Mucosa of descending colon (tissue), 3 donors: ENCODE data around the gene CTXN2. TPM values are rescaled to one million over a fixed set of nuclear protein-coding genes. Genes with fewer than 3 reads are reported as not detected.

Source experiments
- ATAC-seq: fragments of 200-7000 bp; cut with Tn5 transposase; one replicate; pipeline ENCODE4 v1.9.1; 2020; ENCODE audit warnings: mild to moderate bottlenecking, moderate library complexity
- DNase-seq, 3 donors: peaks; one replicate each; pipeline ENCODE4 v3.0.0-alpha.2; 2020
- H3K36me3 ChIP-seq: fragments of 200-600 bp; one replicate; pipeline ENCODE4 v1.8.0; 2021; ENCODE audit warnings: low read depth, mild to moderate bottlenecking
- H3K4me1 ChIP-seq: fragments of 200-600 bp; one replicate; pipeline ENCODE4 v1.8.0; 2021; ENCODE audit warnings: low read depth, mild to moderate bottlenecking
- H3K4me3 ChIP-seq: fragments of 200-600 bp; one replicate; pipeline ENCODE4 v1.8.0; 2021; ENCODE audit warnings: mild to moderate bottlenecking
- H3K9me3 ChIP-seq: fragments of 200-600 bp; one replicate; pipeline ENCODE4 v1.8.0; 2021; ENCODE audit warnings: mild to moderate bottlenecking
- intact Hi-C, 2 donors: fragments of 100-400 bp; cut with DNase I in 1 of 2; cut with micrococcal nuclease in 1 of 2; formaldehyde crosslinking; loops; one replicate each; pipeline versions ENCODE4 v1.11.0 to v1.11.1; 2022; cut with DNase I, micrococcal nuclease
- total RNA-seq, 3 donors: library from RNA; stranded (reverse); fragmentation: NEBNext Ultra II Directional in 2 of 3; extraction: Animal tissue kit (Norgen Biotek cat#: 25700) in 2 of 3; gene quantifications; one replicate each; pipeline versions ENCODE4 v1.2.1 to v1.2.4, GENCODE V29; 2021 to 2023
- TF ChIP-seq, protein P1 (sequence below): fragments of 200-600 bp; IDR thresholded peaks from one replicate; pipeline ENCODE4 v1.8.0; 2022; ENCODE audit warnings: antibody characterized with exemption, mild to moderate bottlenecking
- donor health status: DM: no; HTN: no; CAD: no; lungs with moderate emphysema.
- donor health status: DM: no; HTN: no; CAD: no.
- donor health status: DM: no; HTN: yes; CAD: no.

The CTXN2 gene
- total RNA-seq, 3 donors from 2014 or later: 0.16 TPM; not detected in 2

DNA sequence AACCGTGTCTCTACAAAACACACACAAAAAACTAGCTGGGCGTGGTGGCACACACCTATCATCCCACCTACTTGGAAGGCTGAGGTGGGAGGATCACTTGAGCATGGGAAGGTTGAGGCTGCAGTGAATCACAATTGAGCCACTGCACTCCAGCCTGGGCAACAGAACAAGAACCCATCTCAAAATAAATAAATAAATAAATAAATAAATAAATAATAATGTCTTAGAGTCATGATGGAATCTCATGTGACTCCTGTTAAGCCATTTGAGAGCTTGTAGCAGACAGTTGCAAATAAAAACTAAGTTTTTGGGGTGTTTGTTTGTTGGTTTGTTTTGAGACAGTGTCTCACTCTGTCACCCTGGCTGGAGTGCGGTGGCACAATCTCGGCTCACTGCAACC lies 47.9 kb downstream of the CTXN2 start:
- ATAC-seq (no peak), DNase-seq (no peak)
- Histone ChIP-seq H3K4me3 (no peak overlapping the region), H3K4me1 (no peaks in the 10 kb centered on the region), H3K36me3 (no peaks in the 10 kb centered on the region), H3K9me3 (no peaks in the 10 kb centered on the region)
- intact Hi-C loops: no loop called here
- TF ChIP-seq, protein P1, sequence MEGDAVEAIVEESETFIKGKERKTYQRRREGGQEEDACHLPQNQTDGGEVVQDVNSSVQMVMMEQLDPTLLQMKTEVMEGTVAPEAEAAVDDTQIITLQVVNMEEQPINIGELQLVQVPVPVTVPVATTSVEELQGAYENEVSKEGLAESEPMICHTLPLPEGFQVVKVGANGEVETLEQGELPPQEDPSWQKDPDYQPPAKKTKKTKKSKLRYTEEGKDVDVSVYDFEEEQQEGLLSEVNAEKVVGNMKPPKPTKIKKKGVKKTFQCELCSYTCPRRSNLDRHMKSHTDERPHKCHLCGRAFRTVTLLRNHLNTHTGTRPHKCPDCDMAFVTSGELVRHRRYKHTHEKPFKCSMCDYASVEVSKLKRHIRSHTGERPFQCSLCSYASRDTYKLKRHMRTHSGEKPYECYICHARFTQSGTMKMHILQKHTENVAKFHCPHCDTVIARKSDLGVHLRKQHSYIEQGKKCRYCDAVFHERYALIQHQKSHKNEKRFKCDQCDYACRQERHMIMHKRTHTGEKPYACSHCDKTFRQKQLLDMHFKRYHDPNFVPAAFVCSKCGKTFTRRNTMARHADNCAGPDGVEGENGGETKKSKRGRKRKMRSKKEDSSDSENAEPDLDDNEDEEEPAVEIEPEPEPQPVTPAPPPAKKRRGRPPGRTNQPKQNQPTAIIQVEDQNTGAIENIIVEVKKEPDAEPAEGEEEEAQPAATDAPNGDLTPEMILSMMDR: no peak

- ATAC-seq: no peak
- no peak for DNase-seq
- H3K36me3 ChIP-seq: no peaks in the 10 kb centered on the region
- TF ChIP-seq, protein P1: no peak
- no peaks in the 10 kb centered on the region for H3K9me3 ChIP-seq
- H3K4me1 ChIP-seq: no peaks in the 10 kb centered on the region
- intact Hi-C loops: no loop called here
- no peak overlapping the region for H3K4me3 ChIP-seq
Observed at GRCh38 chr15:48242015-48242414, 50.5 kb downstream of the CTXN2 start.

GRCh38 chr15:48242535-48242934 lies 51.1 kb downstream of the CTXN2 start:
- intact Hi-C loops: no loop called here
- no peaks in the 10 kb centered on the region for H3K36me3 ChIP-seq
- no peak for ATAC-seq
- H3K9me3 ChIP-seq: no peaks in the 10 kb centered on the region
- TF ChIP-seq, protein P1: no peak
- no peaks in the 10 kb centered on the region for H3K4me1 ChIP-seq
- H3K4me3 ChIP-seq: no peak overlapping the region
- DNase-seq: no peak

DNA sequence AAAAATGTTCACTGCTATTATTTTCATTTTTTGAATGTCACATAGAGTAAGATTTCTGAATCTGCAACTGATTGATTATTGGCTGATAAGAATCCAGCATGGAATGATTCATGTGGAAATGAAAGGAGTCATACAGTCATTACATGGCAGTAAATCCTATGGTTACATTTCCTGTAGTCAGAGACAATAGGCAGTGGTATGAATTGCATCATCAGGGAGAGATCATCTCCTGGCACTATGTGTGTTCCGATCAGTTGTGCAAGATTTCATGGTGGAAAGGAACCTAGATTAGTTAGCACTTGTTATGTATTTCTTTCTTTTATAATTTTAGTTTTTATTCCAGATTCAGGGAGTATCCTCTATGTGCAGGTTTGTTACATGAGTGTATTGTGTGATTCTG lies 53.5 kb downstream of the CTXN2 start:
- ATAC-seq (peak; percentile 27), DNase-seq (no peak)
- Histone ChIP-seq H3K9me3 (no peaks in the 10 kb centered on the region), H3K4me3 (no peak overlapping the region), H3K4me1 (no peaks in the 10 kb centered on the region), H3K36me3 (no peaks in the 10 kb centered on the region)
- intact Hi-C loops: no loop called here
- TF ChIP-seq, protein P1: no peak

- no peaks in the 10 kb centered on the region for H3K9me3 ChIP-seq
- H3K36me3 ChIP-seq: no peaks in the 10 kb centered on the region
- TF ChIP-seq, protein P1: no peak
- no peak overlapping the region for H3K4me3 ChIP-seq
- H3K4me1 ChIP-seq: no peaks in the 10 kb centered on the region
- intact Hi-C loops: no loop called here
- no peak for ATAC-seq
- DNase-seq: no peak
Observed at GRCh38 chr15:48248414-48248813, 56.9 kb downstream of the CTXN2 start.

- H3K4me3 ChIP-seq: no peak overlapping the region
- H3K4me1 ChIP-seq: no peaks in the 10 kb centered on the region
- no peaks in the 10 kb centered on the region for H3K36me3 ChIP-seq
- peak; percentile 64 for ATAC-seq
- no peaks in the 10 kb centered on the region for H3K9me3 ChIP-seq
- intact Hi-C loops: loop anchor here in 1 of 2 donors (10.0 kb wide), 1 partner anchor 1056 kb away; no protein-coding TSS in a partner anchor
- TF ChIP-seq, protein P1: no peak
- DNase-seq: peak in 1 of 3 donors; percentile 71
Observed at GRCh38 chr15:48250640-48251076, 59.2 kb downstream of the CTXN2 start.
